ENCODE data around the gene BMPR1A.
"Not testable (repeated sequence)": the region's sequence is repeated elsewhere in the genome, so short reads cannot be mapped to it uniquely, and the experiment has no call there.

Gene BMPR1A

DNA sequence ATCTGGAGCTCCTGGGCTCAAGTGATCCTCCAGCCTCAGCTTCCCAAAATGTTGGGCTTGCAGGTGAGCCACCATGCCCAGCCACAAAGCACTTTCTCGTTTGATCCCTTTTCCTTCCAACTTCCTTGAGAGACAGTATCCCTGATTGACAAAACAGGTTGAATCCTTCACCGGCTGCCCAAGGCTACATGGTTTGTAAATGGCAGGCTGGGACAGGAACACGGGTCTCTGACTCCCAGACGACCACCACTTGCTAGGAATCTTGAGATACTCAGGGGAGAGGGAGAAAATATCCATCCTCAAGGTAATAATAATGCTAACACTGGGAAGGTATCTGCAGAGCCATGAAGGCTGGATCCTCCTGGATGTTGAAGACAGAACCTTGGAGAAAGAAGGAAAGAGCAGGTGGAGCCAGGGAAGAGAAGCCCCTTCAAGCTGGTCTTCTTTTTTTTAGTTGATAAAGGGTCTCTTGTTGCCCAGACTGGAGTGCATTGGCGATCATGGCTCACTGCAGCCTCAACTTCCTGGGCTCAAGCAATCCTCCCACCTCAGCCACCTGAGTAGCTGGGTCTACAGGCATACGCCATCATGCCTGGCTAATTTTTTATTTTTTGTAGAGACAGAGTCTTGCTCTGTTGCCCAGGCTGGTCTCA is 181.2 kb downstream of the BMPR1A start:
- no peak for DNase-seq

DNA sequence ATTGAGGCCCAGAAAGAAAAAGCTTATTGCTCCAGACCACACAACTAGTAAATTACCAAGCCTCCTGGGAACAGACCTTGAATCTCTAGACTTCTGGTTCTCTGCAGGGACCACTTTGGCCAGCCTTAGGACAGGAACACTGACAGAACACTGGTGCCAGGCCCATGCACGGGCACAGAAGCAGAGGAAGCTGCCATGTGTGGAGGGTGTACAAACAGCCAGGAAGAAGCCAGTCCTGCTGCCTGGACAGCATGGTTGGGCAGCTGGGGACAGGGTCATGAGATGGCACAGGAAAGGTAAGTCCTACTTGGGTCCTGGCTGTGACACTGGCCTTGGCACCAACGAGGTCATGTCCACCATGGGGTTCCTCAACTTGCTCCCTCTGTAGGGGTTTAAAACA is 181.8 kb downstream of the BMPR1A start:
- DNase-seq, result no peak

DNA sequence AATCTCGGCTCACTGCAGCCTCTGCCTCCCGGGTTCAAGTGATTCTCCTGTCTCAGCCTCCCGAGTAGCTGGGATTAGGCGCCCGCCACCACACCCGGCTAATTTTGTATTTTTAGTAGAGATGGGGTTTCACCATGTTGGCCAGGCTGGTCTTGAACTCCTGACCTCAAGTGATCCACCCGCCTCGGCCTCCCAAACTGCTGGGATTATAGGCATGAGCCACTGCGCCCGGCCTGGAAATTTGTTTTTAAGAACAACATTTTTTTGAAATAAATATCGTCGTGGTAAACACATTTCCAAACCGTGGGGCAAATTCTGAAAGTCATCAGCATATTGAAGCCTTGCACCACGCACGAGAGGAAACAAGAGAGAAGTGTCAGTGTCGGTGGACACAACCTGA is 183.7 kb downstream of the BMPR1A start:
- not testable (repeated sequence) for DNase-seq

DNA sequence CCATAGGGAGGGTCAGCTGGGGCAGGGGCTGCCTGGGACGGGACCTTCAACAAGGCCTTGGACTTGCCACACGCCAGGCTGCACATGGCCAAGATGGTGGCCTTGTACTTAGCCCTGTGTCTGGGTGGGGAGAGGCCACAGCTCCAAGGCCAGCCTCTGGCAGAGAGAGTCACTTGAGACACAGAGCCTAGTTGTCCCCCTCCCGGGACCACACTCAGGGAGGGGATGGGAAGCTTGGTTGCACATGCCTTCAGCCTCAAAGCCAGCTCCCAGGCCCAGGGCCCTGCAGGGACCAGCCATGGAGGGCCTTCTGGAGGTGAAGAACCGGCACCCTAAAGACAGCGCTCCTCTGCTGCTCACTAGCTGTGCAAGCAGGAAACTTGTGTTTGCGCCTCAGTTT is 184.3 kb downstream of the BMPR1A start:
- no peak for DNase-seq

DNA sequence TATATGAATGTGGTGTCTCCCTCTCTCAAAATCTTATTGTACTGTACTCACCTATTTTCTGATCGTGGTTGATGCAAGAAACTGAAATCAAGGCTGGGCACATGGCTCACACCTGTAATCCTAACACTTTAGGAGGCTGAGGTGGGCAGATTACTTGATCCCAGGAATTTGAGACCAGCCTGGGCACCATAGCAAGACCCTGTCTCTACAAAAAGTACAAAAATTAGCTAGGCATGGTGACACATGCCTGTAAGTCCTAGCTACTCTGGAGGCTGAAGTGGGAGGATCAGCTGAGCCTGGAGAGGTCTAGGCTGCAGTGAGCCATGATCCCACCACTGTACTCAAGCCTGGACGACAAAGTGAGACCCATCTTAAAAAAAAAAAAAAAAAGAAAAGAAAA is 185.0 kb downstream of the BMPR1A start:
- no peak for DNase-seq

DNA sequence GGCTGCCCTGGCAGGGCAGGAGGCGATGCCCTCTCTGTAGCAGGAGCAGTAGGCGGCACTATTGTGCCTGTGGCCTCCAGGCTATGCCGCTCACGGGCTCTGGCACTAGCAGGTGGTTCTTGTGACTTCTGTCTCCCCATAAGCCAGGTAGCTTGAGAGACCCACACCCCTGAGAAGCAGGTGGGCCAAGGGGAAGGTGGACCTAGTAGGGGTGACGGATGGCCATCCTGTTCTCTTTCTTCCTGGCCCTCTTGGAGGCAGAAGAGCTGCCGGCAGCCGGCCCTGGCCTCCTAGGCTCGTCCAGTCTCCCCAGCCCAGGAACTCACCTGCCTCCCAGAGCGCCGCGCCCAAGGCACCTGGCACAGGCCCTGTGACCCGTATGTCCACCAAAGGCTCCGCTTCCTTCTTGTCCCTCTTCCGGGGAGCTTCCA is 185.6 kb downstream of the BMPR1A start:
- no peak for DNase-seq

DNA sequence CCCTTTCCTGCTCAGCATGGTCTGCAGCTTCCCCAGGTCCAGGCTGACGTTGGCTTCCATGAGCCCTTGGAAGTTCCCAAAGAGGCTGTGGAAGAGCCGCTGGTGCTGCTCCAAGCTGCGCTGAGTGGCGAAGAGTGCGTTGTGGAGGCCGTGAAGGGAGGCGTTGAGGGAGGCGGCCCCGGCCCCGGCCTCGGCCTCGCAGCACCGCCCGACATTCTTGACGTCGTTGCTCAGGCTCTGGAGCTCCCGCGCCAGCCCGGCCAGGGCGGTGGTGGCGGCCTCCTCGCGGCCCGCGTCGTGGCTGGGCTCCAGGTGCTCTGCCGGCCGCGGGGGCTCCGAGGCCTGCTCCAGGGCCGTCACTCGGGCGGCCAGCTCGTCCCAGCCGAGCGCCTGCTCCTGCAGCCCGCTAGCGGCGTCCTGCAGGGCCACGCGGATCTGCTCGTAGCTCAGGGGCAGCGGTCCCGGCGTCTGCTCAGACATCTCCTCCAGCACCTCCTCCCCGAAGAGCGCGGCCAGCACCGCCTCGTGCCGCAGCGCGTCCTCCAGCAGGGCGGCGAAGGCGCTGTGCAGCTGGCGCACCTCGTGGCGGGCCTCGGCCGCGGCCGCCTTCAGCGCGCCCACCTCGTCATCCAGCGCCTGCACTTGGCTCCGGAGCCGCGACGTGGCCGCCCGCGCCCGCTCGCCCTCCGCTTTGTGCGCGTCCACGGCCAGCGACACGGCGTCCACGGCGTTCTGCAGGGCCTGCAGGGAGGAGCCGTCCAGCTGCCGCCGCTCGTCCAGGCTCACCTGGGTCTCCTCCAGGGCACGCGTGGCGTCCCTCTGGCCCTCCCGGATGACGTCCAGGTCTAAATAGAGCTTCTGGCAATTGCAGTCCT is 186.3 kb downstream of the BMPR1A start:
- DNase-seq, result no peak

DNA sequence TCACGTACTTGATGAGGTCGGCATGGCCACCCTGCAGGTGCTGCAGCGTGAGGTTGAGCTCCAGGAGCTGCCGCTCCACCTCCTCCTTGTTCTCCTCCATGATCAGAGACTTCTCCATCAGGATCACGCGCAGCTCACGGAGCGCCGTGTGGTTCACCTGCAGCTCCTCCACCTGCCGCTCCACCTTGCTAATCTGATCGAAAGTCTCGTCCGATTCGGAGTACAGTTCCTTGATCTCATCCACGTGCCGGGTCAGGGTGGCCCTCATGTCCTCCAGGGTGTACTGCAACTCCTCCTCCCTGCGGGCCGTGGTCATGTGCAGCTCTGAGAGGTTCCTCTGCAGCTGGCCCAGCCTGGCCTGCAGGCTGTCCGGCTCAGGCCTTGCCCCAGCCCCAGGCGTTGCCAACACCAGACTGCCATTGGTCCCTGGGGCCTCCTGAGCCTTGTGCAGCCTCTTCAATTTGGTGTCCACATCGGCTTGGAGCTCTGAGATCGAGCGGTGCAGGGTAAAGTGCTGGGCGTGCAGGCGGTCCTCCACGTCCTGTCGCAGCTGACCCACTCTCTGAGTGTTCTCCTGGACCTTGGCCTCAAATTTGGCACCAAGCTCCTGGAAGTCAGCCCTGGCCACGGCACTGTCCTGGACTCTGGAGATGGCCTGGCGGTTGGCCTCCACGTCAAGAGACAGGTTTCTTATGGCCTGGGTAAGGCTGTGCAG is 187.1 kb downstream of the BMPR1A start:
- no peak for DNase-seq

DNA sequence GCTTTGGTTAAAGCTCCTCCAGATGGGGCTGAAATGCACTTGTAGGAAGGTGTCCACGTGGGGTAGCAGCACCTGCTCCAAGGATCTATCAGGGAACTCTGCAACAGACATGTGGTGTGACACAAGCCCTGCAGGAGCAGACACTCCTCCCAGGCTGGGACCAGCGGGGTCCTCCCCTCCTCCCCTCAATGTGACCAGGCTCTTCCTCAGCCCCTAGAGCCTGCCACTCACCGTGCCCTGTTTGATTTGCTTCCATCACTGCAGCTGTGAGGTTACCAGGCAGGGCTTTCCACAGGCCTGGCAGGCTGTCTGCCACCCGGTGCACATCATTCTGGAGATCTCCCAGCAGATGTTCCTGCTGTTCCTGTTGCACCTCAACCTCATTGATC is 187.6 kb downstream of the BMPR1A start:
- no peak for DNase-seq

DNA sequence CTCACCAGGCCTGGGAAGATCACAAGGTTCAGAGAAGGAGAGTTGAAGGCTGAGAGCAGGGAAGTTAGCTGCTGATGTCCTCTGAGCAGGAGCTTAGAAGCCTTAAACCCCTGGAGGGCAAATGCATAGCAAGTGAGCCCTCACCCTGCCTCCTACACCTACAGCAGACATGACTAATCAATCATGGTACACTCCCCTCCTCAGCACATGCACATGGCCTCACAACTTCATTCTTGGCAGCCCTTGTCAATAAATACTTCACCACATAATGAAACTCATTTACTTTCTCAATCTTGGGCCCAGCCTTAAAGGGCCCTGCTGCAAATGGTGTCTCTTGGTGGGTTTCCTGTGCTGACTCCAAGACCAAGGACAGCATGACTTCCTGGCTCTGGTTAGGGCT is 188.1 kb downstream of the BMPR1A start:
- no peak for DNase-seq

DNA sequence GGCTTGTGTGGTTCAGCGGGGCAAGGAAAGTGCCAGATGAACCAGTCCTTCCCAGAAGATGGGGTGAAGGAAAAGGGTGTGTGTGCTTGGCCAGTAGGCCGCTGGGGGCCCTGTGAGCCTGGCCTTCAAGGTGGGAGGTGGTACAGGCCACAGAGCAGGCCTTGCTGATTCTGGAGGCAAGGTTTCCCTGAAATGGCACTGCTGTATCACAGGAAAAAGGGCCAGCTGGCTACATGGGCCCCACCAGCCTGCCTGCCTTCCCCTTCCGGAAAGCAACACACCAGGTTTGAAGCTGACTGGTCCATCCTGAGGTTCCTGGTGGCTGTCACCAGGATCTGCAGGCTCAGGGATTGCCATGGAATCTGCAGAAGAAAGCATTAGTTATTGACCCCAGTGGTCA is 188.5 kb downstream of the BMPR1A start:
- no peak for DNase-seq

DNA sequence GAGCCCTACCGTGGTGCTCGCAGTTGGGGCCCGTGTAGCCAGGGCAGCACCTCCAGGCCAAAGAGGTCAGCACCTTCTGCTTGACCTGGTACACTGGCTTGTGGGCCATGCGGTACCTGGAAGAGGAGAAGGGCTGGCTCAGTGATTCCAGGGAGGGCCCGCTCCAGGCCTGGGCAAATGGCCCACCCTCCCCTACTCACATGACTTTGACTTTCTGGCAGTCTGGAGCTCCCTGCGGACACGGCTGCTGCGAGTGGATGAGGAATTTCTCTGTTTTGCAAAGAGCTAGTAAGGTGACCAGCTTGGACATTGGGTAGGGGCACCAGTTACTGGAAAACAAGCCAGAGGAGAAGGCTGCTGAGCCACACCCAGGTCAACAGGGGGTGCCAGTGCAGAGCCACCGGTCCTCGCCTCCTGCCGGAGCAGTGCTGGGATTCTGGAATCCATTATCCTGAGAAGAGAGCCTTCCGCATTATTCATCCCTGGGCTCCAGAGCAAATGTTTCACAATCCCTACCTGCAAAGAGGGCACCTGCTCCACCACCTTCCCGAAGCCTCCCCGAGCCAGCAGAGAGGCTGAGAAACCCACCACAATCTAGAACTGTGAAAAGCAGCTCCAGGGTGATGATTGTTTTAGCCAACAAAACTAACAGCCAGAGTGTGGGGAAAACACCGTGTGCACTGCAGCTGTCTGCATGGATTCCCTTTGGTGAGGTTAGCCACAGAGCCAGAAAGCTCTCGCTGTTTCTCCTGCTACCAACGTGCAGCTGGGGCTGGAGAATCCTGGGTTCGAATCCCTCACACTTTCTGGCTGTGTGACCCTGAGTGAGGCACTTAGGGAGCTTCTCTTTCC is 189.2 kb downstream of the BMPR1A start:
- peak in 3 of 56 donors; percentile 12 to 16 (median 16) for DNase-seq

DNA sequence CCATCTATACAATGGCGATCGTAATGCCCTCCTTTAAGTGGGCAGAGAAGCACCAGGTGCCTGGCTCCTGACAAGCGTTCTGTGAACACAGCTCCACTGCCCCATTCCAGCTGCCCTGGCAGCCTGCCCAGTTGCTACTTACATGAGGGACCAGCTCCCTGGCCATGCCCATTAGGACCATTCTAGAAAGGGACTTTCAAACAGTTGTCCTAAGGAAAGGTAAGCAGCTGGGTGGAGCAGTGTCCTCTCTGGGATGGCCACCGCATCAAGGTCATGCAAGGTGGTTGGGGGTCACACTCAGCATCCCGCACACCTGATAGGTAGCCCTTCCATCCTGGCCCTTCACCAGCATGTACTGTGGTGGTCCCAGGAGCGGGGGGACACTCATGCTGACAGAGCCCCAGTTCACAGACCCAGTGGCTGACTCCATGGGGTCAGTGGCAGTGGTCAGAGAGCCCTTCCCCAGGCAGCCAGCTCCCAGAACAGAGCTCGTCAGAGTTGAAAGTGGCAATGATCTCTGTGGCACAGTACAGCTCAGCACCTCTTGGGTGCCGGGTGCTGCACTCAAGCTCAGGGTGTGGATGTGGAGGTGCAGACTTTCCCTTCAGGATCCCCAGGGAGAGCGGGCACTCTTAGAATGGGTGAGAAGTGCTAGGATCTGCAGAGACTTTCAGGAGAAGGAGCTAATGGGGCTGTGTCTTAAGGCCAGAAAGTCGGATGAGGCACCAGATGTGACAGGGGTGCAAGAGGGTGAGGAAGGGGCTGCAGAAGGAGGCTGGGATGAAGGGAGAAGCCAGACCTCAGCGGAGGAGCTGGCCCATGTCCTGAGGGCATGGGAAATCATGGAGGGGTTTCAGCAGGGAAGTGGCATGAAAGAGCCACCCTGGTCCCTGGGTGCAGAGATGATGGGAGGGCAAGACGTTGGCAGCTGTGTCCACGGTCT is 190.1 kb downstream of the BMPR1A start:
- DNase-seq, result peak in 7 of 56 donors; percentile 20 to 51 (median 25)

DNA sequence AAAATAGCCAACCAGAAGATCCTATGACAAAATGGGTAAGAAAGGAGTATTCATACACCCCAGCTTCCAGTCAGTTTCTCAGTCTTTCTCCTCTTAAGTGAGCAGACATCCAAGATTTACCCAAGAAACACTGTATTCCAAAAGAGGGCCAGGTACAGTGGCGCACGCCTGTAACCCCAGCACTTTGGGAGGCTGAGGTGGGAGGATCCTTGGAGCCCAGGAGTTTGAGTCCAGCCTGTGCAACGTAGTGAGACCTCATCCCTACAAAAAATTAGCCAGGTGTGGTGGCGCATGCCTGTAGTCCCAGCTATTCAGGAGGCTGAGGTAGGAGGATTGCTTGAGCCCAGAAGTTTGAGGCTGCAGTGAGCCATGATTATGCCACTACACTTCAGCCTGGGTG is 191.4 kb downstream of the BMPR1A start:
- DNase-seq, result not testable (repeated sequence)

DNA sequence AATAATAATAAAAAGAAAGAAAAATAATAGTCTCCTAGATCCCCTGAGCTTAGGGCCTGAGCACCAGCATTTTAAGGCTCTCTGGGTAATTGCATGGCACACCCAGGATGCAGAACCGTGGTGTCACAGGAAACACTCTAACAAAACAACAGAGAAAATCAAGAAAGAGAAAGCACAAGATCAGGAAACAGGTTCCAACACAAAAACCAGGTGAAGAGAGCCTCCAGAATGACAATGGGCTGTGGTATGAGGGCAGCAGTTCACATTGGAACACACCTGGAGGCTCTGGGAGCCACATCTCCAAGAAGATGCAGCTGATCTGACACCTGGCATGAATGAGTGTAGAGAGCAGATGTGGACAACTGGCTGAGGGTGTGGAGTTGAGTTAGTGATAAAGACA is 193.9 kb downstream of the BMPR1A start:
- no peak for DNase-seq

DNA sequence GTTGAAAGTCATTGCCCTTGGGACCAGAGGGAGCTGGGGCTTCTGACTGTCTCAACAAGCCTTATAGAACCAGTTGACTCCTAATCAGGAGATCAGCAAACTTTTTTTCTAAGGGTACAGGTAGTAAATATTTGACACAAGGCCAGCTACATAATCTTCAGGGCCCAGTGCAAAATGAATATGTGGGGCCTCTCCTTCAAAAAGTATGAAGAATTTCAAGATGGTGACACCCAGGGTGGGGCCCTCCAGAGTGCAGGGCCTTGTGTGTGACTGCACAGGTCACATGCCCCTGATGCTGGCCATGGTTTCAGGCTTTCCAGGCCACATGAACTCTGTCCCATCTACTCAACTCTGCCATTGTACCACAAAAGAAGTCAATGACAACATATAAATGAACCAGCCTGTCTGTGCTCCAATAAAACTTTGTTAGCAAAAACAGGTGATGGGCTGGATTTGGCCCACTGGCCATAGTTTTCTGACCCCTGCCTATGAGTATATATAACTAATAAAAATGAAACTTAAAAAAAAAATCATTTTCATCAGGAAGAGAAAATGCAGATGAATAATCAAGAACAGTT is 194.9 kb downstream of the BMPR1A start:
- no peak for DNase-seq

DNA sequence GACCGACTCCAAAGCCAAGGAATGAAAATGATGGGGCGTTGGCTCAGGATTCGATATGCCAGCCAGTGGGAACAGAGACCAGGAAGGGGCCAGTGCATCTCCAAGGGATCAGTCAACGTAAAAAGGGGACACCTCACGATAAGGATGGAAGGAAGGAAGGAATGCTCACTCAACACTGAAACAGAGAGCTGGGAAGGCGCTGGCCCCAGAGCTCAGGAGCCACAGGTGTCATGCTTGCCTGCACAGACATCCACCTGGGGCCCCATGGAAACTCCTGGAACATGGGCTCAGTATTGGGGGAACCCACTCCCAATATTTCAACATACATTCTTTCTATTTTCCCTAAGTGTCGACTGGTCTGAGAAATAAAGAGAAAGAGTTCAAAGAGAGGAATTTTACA is 195.7 kb downstream of the BMPR1A start:
- no peak for DNase-seq

DNA sequence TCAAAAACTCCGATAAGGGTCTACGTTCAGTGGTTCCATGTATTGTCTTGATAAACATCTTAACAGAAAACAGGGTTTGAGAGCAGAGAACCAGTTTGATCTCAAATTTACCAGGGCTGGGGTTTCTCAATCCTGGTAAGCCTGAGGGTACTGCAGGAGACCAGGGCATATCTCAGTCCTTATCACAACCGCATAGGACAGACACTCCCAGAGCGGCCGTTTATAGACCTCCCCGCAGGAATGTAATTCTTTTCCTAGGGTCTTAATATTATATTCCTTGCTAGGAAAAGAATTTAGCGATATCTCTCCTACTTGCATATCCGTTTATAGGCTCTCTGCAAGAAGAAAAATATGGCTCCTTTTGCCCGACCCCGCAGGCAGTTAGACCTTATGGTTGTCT is 196.3 kb downstream of the BMPR1A start:
- DNase-seq, result not testable (repeated sequence)

Data from amygdala (tissue), 56 donors.